Measurements from ENCODE around the gene LHPP.

LHPP gene

DNA sequence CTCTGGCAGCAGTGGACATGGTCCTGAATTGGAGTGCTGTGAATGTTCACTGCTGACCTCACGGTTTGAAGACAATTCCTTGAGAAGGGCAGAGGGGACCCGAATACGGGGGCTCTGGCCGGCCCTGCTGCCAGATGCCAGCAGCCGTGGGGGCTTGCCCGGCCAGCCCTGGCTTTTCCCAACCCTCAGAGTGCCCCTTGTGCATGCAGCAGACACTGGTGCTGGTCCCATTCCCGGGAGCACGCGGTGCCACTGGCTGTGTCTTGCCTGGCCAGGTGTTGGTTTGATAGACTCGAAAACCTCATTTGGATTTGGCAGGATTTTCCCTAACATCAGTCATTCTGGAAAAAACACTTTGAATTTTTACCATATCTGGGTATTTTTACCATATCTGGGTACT lies 49.1 kb downstream of the LHPP start:
- TF ChIP-seq, protein P1, sequence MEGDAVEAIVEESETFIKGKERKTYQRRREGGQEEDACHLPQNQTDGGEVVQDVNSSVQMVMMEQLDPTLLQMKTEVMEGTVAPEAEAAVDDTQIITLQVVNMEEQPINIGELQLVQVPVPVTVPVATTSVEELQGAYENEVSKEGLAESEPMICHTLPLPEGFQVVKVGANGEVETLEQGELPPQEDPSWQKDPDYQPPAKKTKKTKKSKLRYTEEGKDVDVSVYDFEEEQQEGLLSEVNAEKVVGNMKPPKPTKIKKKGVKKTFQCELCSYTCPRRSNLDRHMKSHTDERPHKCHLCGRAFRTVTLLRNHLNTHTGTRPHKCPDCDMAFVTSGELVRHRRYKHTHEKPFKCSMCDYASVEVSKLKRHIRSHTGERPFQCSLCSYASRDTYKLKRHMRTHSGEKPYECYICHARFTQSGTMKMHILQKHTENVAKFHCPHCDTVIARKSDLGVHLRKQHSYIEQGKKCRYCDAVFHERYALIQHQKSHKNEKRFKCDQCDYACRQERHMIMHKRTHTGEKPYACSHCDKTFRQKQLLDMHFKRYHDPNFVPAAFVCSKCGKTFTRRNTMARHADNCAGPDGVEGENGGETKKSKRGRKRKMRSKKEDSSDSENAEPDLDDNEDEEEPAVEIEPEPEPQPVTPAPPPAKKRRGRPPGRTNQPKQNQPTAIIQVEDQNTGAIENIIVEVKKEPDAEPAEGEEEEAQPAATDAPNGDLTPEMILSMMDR (IDR thresholded peaks at IDR 0.05; ENCODE audit: unreplicated experiment in 3 of 3) = no peak
- Mint-ChIP-seq H3K9me3 (peaks cover 6% of the 10 kb centered on the region), H3K4me3 (no peak overlapping the region), H3K4me1 (no peaks in the 10 kb centered on the region), H3K27me3 (ENCODE audit: low read depth) (peaks cover 11% of the 10 kb centered on the region), H3K27ac (no peak overlapping the region), H3K36me3 (ENCODE audit: low read depth) (peaks cover 3% of the 10 kb centered on the region)

DNA sequence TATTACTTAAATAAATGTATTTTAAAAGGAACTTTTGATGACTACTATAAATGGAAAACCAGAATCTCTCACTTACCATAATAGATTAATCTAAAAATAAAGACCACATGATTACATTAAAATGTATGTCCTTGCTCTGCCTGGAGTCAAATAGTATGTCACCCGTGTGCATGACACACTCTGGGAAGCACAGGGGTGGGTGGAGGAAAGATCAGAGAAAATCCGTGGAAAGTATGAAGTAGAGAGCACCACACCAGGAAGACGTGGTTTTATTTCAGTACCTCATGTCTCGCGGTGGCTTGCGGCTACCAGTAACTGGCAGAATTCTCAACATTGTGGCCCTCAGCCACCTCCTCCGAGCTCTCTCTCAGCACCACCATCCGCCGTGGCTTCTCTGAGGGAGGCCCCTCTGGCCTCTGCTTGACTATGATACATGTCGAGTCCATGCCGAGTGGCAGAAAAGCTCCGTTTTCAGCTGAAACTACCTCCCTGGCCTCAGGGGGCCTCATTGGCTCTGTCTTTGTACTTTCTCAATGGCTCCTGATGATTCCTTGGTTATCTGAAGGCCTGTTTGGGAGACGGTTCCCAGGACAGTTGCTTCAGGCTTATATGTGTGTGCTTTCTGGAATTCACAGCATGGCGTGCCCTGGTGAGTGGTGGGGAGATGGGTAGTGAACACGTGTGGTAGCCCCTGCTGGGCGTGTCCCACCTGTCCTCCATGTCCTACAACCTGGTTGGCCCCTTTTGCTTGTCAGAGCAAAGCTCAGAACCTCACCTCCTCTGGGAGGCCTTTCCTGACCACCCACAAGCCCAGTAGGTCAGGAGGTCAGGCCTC lies 49.8 kb downstream of the LHPP start:
- peaks cover 3% of the 10 kb centered on the region for H3K36me3 Mint-ChIP-seq (ENCODE audit: low read depth)
- no peak overlapping the region for H3K27ac Mint-ChIP-seq
- H3K27me3 Mint-ChIP-seq (ENCODE audit: low read depth) = peaks cover 11% of the 10 kb centered on the region
- TF ChIP-seq, protein P1 (IDR thresholded peaks at IDR 0.05; ENCODE audit: unreplicated experiment in 3 of 3) = no peak
- H3K4me3 Mint-ChIP-seq = no peak overlapping the region
- H3K9me3 Mint-ChIP-seq = peaks cover 6% of the 10 kb centered on the region
- H3K4me1 Mint-ChIP-seq = no peaks in the 10 kb centered on the region

DNA sequence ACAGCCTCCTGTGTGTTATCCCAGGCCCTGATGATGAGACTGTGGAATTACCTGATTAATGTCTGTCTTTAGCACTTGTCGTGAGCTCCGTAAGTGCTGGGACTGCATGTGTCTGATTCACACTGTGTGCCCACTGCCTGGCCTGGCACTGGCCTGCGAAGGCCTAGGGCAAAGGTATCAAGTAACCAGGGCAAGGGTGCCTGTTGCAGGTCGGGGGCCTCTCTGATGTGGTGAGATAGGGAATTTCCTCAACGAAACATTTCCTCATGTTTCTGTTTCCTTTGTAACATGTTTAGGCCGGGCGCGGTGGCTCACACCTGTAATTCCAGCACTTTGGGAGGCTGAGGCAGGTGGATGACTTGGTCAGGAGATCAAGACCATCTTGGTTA lies 50.4 kb downstream of the LHPP start:
- peaks cover 3% of the 10 kb centered on the region for H3K36me3 Mint-ChIP-seq (ENCODE audit: low read depth)
- peaks cover 6% of the 10 kb centered on the region for H3K9me3 Mint-ChIP-seq
- H3K4me3 Mint-ChIP-seq = no peak overlapping the region
- no peak overlapping the region for H3K27ac Mint-ChIP-seq
- H3K4me1 Mint-ChIP-seq = no peaks in the 10 kb centered on the region
- H3K27me3 Mint-ChIP-seq (ENCODE audit: low read depth) = peaks cover 11% of the 10 kb centered on the region
- TF ChIP-seq, protein P1 (IDR thresholded peaks at IDR 0.05; ENCODE audit: unreplicated experiment in 3 of 3) = no peak

DNA sequence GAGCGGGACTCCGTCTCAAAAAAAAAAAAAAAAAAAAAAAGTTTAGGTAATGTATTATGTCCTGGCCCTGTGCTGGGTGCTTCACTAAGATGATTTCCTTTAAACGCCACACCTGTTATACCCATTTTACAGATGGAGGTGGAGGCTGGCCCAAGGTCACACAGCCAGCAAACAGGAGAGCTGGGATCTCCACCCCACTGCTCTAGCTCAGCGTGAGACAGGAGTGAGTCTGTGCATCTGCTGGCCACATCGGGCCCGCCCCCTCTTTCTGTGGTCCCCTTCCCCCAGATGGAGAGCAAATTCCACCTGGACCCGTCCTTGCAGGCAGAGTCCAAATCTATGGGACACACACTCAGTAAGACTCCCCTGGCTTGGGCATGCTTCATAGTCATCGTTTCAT lies 51.0 kb downstream of the LHPP start:
- peaks cover 6% of the 10 kb centered on the region for H3K9me3 Mint-ChIP-seq
- H3K36me3 Mint-ChIP-seq (ENCODE audit: low read depth) = peaks cover 4% of the 10 kb centered on the region
- no peak overlapping the region for H3K27ac Mint-ChIP-seq
- no peak overlapping the region for H3K4me3 Mint-ChIP-seq
- TF ChIP-seq, protein P1 (IDR thresholded peaks at IDR 0.05; ENCODE audit: unreplicated experiment in 3 of 3) = no peak
- peaks cover 11% of the 10 kb centered on the region for H3K27me3 Mint-ChIP-seq (ENCODE audit: low read depth)
- H3K4me1 Mint-ChIP-seq = no peaks in the 10 kb centered on the region

DNA sequence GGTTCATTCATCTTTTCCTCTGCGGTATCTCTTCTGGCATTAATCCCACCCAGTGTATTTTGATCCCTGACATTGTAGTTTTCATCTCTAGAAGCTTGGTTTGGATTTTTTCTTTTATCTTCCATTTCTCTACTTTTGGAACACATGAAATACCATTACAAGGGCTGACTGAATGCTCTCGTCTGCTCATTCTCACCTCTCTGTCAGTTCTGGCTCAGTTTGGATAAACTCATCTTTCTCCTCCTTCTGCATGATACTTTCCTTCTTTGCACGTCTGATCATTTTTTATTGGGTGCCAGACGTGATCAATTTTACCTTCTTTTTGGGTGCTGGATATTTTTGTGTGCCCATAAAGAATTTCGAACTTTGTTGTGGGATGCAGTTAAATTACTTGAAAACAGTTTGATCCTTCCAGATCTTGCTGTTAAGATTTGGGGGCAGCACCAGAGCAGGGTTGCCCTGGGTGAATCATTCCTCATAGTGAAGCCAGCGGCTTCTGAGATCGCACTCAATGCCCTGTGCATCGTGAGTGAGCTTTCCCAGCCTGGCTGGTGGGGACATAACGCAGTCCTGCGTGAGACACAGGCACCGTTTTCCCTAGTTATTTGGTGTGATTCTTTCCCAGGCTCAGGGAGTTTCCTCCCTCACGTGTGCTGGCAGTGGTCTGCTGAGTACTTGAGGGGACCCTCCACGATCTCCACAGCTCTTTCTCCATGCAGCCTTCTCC lies 53.8 kb downstream of the LHPP start:
- H3K4me1 Mint-ChIP-seq = no peaks in the 10 kb centered on the region
- no peak overlapping the region for H3K4me3 Mint-ChIP-seq
- H3K27me3 Mint-ChIP-seq (ENCODE audit: low read depth) = peaks cover 4% of the 10 kb centered on the region
- TF ChIP-seq, protein P1 (IDR thresholded peaks at IDR 0.05; ENCODE audit: unreplicated experiment in 3 of 3) = no peak
- peaks cover 14% of the 10 kb centered on the region for H3K36me3 Mint-ChIP-seq (ENCODE audit: low read depth)
- no peak overlapping the region for H3K27ac Mint-ChIP-seq
- H3K9me3 Mint-ChIP-seq = peaks cover 6% of the 10 kb centered on the region
